Measurements from ENCODE around the gene CCDC70.

Gene CCDC70

DNA sequence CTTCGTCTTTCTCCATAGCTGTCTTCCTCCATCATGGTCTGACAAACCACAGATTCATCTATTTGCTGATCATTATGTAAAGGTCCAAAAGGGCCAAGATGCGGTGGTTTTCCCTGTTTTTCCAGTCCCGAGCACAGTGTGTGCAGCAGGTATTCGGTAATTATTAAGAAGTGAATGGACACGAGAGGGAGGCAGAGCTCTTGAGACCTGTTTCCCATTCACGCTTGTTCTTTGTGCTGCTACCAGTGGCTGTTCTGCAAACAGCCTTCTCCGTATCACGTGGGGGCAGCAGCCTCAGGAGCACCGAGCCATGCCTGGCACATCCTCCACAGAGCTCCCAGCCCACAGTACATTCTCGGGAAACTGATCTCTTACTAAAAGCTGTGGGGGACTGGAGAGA, 50.3 kb downstream of the CCDC70 start:
- no peak for DNase-seq

DNA sequence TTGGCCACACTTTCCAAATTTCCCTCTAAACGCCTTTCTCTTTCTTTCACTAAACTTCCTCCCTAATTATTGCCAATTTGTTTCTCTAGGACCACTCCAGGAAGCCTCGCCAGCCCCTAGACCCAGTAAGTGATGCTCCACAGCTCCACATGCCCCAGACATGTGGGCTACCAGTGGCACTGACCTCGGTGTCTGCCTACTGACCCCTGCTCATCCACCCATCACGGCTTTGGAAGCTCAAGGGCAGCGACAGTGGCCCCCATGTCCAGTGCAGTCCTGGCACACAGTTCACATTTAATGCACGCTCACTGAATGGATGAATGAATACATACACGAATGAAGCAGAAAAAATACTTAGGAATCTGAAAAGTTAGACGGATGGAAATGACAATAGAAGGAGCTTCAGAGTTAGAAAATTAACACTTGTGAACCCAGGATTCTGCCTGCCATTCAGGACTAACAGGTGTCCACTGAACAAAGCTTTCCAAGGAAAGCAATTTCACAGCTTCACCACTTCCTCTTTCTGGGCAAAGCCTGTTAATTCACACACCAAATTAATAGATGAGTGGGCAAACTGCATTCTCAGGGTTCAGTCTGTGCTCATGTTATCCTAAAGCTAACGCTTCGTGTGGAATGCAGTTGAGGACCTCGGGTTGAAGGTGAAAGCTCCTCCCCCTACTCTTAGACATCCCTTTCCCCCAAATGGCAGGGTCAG, 50.9 kb downstream of the CCDC70 start:
- no peak for DNase-seq

DNA sequence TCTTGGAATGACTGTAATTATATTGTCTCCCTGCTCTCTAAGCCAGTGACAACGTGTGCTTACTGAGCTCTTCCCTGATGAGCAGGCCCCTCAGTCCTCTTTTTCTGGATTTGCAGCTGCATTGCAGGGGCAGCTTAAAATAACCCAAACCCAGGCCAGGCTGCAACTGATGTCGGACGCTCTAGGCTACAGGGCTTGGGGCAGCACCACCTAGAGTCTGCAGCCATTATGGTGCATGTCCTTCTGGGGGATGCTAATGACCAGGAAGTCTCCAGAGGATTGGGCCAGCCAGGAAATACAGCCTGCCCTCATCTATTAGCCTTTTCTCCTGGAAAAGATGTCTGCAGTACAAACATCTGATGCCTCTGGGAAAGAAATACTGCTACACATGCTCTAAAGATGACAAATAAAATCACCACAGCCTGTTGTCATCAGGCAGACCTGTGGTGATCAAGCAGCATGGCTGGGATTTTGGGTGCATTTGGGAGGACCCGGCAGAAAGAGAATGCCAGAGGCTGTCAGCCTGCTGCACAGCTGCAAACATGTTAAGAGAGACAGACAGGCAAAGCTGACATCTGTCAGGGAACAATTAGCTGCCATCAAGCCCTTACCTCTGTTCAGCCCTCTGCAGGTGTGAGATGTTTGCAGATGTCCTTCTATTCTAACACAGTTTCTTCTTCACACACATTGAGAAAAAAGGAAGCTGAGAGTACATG, 51.8 kb downstream of the CCDC70 start:
- no peak for DNase-seq

DNA sequence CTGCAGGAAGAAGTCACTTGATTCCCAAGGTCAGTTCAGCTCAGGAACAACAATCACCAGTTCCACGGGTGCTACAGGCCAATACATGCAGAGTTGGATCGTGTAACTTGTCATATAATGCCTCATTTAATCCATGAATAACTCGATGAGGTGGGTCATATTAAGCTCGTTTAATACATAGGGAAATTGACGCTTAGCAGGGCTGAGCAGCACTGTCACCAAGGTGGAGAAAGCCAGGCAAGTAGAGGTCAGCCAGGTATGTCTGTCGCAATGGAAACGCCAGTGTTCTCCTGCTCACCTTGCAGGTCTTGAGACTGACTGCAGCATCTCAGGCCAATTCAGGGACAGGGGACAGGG, 52.3 kb downstream of the CCDC70 start:
- peak; percentile 44 for DNase-seq
